ENCODE measurements around the gene MADD.

The MADD gene

DNA sequence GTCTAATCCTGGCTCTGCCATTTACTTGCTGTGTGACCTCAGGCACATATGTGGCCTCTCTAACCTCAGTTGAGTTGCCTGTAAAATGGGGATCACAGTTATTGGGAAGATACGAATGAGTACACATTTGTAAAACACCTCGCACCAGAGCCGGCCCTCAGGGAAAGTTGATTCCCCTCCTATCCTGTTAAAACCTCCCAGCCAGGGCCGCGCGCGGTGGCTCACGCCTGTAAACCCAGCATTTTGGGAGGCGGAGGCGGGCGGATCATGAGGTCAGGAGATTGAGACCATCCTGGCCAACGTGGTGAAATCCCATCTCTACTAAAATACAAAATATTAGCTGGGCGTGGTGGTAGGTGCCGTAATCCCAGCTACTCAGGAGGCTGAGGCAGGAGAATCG is 90.4 kb downstream of the MADD start:
- DNase-seq: no peak

DNA sequence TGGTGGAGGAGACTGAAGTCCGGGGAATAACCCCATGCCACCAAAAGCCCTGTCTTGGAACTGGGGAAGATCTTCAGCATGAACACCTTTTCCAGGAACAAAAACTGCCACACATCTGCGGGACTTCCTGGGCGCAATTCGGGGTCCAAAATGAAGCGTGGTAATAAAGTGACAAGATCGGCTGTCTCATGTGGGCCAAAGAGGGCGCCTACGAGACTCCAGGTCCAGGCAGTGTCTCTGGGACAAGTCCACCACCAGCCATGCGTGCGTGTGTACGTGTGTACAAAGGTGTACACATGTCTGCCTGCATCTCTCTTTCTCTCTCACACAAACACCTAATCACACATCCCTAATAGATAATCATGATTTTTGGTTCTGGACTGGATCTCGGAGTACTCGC is 91.5 kb downstream of the MADD start:
- no peak for DNase-seq

- no peak for DNase-seq
Measured at GRCh38 chr11:47366020-47366490, 96.1 kb downstream of the MADD start.

DNA sequence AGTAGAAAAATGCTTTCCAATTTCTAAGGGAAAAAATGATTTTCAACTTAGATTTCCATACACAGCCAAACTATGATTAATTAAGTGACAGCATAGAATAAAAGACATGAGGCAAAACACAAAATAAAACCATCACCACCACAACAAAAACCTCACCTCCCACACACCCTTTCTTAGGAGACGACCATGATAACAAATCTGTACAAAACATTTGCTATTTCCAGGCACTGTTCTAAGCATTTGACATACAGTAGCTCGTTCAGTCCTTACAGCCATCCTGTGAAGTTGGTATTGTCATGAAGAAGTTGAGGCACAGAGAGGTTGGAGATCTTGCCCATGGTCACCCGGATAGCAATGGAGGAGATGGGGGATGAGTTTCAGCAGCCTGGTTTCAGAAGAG is 99.7 kb downstream of the MADD start:
- DNase-seq: no peak

- DNase-seq: no peak
Measured at GRCh38 chr11:47372422-47372821, 102.5 kb downstream of the MADD start.

DNA sequence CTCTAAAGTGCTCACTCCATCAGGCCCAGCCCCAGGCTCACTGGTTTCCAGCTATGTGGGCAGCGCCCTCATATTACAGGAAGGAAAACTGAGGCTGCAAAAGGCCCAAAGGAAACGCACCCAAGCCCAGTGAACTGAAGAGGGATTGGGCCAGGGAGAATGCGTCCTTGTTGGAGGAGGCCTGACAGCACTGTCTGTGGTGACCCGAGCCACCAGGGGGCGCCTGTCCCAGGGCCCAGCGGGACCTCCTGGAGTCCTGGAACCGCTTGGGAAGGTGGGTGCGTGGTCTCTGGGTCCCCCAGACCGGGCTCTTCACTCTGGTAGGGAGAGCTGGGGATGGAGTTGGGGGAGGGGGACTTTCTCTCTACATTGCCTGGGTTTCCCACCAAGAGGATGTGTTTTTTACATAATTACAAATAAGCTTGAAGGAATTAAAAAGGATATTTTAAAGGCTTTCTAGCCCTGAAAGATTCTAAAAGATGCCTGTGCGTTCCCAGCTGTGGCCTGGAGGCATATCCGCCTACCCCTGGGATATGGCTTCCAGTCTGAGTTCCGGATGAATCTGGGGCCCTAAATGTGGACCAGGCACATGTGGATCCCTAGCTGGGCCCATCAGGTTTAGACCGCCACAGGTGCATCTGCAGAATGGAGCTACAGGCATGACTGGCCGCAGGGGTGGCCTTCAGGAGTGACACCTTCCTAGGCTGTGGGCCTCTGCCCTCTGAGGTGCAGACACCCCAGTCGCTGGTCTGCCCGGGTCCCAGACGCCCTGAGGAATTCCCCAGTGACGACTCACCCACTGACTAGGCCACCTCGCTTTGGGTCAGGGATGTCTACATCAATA is 104.2 kb downstream of the MADD start:
- DNase-seq: peak; percentile 91

DNA sequence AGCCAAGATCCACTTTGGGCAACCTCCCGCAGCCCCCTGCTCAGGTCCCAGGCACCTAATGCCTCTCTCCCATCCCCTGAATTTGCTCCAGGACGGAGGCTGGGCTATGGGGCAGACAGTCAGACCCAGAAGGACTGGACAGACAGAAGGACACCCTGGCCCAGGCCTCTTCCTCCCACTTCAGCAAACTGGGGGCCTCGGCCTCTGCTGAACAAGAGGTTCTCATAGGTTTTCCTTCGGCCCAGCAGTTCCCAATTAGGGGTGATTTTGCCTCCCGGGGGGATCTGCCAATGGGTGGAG is 104.7 kb downstream of the MADD start:
- DNase-seq: no peak

- no peak for DNase-seq
Measured at GRCh38 chr11:47375020-47375419, 105.1 kb downstream of the MADD start.

DNA sequence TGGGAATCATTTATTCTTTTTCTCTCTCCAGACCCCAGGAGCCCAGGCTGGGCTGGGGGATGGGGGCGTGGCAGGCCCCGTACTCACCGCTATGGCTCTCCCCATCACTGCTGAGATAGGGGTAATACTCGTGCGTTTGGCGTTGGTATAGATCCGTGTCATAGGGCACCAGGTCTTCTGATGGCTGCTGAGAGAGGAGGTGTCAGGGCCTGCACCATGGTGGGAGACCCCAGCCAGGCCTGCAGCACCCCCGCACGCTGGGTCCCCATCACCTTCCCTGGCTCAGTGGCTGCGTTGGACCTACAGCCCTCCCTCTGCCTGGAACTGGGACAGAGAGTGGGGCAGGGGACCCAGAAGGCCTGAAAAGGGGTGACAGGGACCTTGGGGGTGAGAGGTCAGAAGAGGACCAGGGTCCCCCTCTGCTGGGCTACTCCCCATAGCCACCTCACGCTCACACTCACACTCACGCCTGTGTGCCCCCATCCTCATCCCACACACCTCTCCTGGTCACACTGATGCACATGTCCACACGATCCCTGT is 105.7 kb downstream of the MADD start:
- no peak for DNase-seq

- DNase-seq: no peak
Measured at GRCh38 chr11:47376107-47376524, 106.2 kb downstream of the MADD start.

DNA sequence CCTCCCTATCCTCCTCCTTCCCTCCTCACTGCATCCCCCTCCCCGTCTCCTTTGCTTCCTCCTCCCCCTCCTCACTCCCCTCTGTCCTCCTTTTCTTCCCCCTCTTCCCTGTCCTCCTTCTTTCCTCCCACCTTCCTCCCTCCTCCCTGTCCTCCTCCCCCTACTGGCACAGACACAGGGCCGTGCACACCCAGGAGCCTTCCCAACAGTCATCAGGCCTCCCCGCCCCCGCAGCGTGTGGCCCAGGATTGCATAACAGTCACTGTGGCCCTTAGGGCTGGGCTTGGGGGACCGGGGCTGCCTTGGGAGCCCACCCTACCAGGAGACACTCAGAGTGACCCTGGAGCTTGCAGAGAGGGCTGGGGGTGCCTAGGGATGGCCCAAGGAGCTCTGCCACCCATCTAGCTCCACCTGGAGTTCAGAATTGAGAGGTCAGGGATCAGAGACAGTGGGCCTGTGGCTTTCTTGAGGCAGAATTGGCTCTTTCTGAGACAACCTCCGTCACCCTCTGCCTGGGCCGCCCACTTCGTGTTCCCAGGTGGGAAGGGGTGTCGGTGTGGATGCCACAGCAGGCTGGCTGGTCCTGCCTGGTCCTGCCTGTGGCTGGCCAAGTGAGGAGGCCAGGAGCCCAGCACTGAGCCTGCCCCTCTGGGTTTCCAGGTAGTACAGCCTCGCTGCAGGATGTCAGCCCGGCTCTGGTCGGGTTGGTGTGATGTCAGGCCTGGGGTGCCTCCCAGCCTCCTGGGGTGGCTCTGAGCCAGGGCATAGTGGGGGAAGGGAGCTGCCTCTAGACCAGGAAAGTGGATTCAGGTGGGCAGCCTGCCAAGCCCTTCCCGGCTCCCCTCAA is 106.8 kb downstream of the MADD start:
- DNase-seq: no peak

- DNase-seq: no peak
Measured at GRCh38 chr11:47377571-47378009, 107.7 kb downstream of the MADD start.

GRCh38 chr11:47378010-47378835 is 108.3 kb downstream of the MADD start, which contains the start of gene SPI1:
Gene SPI1 (minus strand): TSS chr11:47378547. CDS start chr11:47378353, 194 bp downstream.
- DNase-seq: no peak

GRCh38 chr11:47378836-47379170 is 108.9 kb downstream of the MADD start:
- DNase-seq: no peak

- no peak for DNase-seq
Measured at GRCh38 chr11:47379317-47379716, 109.4 kb downstream of the MADD start.
